CD14-positive monocyte (primary cell): ENCODE measurements around the gene MDN1. TPM values are rescaled to one million over a fixed set of nuclear protein-coding genes. Genes with fewer than 3 reads are reported as not detected.
A peak's percentile ranks its signal among the peaks of the same experiment; 100 is the strongest.
"Not testable (repeated sequence)": the region's sequence is repeated elsewhere in the genome, so short reads cannot be mapped to it uniquely, and the experiment has no call there.

Experiments used
- DNase-seq, 3 donors: peaks; one replicate each; pipeline ENCODE4 v3.0.0-alpha.2; 2011 to 2022
- H2AFZ ChIP-seq: 2 replicates; pipeline ENCODE4 v1.6.0; 2012; ENCODE audit warnings: mild to moderate bottlenecking, low read depth, low read length, inconsistent platforms; ENCODE audit not compliant: insufficient read depth, poor library complexity, severe bottlenecking
- H3K27ac ChIP-seq, 2 donors: 1 replicate in 1 of 2; 2 replicates in 1 of 2; pipeline ENCODE4 v1.5.1; 2012 to 2013; ENCODE audit warnings: low read length in 2 of 2, control low read depth in 1 of 2, inconsistent platforms in 1 of 2, low read depth in 1 of 2, mild to moderate bottlenecking in 1 of 2
- H3K27me3 ChIP-seq, 2 donors: one replicate each; pipeline versions ENCODE4 v1.6.0 to v1.6.1; 2011 to 2013; ENCODE audit warnings: low read length in 2 of 2; ENCODE audit not compliant: control insufficient read depth in 2 of 2, insufficient read depth in 2 of 2
- H3K36me3 ChIP-seq, 2 donors: replicated peaks in 1 of 2; 1 replicate in 1 of 2; 2 replicates in 1 of 2; pipeline versions ENCODE4 v1.5.1 to v1.6.1; 2012 to 2013; ENCODE audit warnings: low read length in 2 of 2, control low read depth in 1 of 2, inconsistent platforms in 1 of 2, mild to moderate bottlenecking in 1 of 2; ENCODE audit not compliant: insufficient read depth in 2 of 2, control insufficient read depth in 1 of 2
- H3K4me1 ChIP-seq, 2 donors: 1 replicate in 1 of 2; 2 replicates in 1 of 2; pipeline versions ENCODE4 v1.5.1 to v1.6.1; 2012 to 2013; ENCODE audit warnings: low read length in 2 of 2, control low read depth in 1 of 2, inconsistent platforms in 1 of 2, mild to moderate bottlenecking in 1 of 2, moderate library complexity in 1 of 2; ENCODE audit not compliant: insufficient read depth in 2 of 2, control insufficient read depth in 1 of 2
- H3K4me2 ChIP-seq: replicated peaks from 2 replicates; pipeline ENCODE3; 2012; ENCODE audit warnings: low read length, moderate library complexity, mild to moderate bottlenecking; ENCODE audit not compliant: poor library complexity, severe bottlenecking; ENCODE audit errors: extremely low read depth
- H3K4me3 ChIP-seq, 3 experiments: fragments of 200-600 bp in 1 of 3; sonication (generic) in 1 of 3; replicated peaks in 1 of 3; 1 replicate in 2 of 3; 2 replicates in 1 of 3; pipeline ENCODE4 v1.5.1; 2011 to 2013; ENCODE audit warnings: low read length in 3 of 3, mild to moderate bottlenecking in 3 of 3, control low read depth in 2 of 3, low read depth in 2 of 3, inconsistent platforms in 1 of 3, moderate library complexity in 1 of 3
- H3K79me2 ChIP-seq: 2 replicates; pipeline ENCODE4 v1.6.0; 2012; ENCODE audit warnings: mild to moderate bottlenecking, control low read depth, inconsistent platforms, low read length, moderate library complexity; ENCODE audit not compliant: insufficient read depth
- H3K9ac ChIP-seq: 2 replicates; pipeline ENCODE4 v1.6.0; 2017; ENCODE audit warnings: low read length, mild to moderate bottlenecking; ENCODE audit not compliant: insufficient read depth, poor library complexity, severe bottlenecking
- H3K9me3 ChIP-seq, 2 donors: replicated peaks in 1 of 2; 1 replicate in 1 of 2; 2 replicates in 1 of 2; pipeline versions ENCODE4 v1.5.1 to v1.6.1; 2012 to 2013; ENCODE audit warnings: low read length in 2 of 2, control low read depth in 1 of 2; ENCODE audit not compliant: control insufficient read depth in 1 of 2, insufficient read depth in 1 of 2
- H4K20me1 ChIP-seq: 2 replicates; pipeline ENCODE4 v1.6.0; 2012; ENCODE audit warnings: mild to moderate bottlenecking, low read length, control low read depth, moderate library complexity; ENCODE audit not compliant: insufficient read depth
- H3K27ac Mint-ChIP-seq, 7 donors: one replicate each; pipeline ENCODE4 v1.8.0; 2020; ENCODE audit warnings: mild to moderate bottlenecking in 7 of 7, mixed read lengths in 7 of 7, moderate library complexity in 6 of 7, inconsistent platforms in 2 of 7
- H3K27me3 Mint-ChIP-seq, 3 donors: one replicate each; pipeline ENCODE4 v1.8.0; 2021 to 2022; ENCODE audit warnings: low read depth in 3 of 3, mild to moderate bottlenecking in 3 of 3, mixed read lengths in 3 of 3, moderate library complexity in 3 of 3, inconsistent platforms in 1 of 3
- H3K36me3 Mint-ChIP-seq, 2 donors: one replicate each; pipeline ENCODE4 v1.8.0; 2020; ENCODE audit warnings: mixed read lengths in 2 of 2, inconsistent platforms in 1 of 2, mild to moderate bottlenecking in 1 of 2
- H3K4me1 Mint-ChIP-seq: one replicate; pipeline ENCODE4 v1.8.0; 2020; ENCODE audit warnings: mild to moderate bottlenecking, mixed read lengths
- H3K4me3 Mint-ChIP-seq, 2 donors: one replicate each; pipeline ENCODE4 v1.8.0; 2020; ENCODE audit warnings: mild to moderate bottlenecking in 2 of 2, mixed read lengths in 2 of 2, moderate library complexity in 1 of 2
- H3K9me3 Mint-ChIP-seq, 7 donors: one replicate each; pipeline ENCODE4 v1.8.0; 2020 to 2022; ENCODE audit warnings: mixed read lengths in 7 of 7, mild to moderate bottlenecking in 6 of 7, moderate library complexity in 6 of 7, inconsistent platforms in 2 of 7
- WGBS: methylation state at CpG from one replicate; pipeline ENCODE4 v1.1.5; 2013; ENCODE audit warnings: missing lambda C conversion rate; ENCODE audit not compliant: insufficient coverage; 5-methylcytosine and 5-hydroxymethylcytosine counted together
- intact Hi-C, 2 donors: fragments of 100-400 bp; cut with micrococcal nuclease; formaldehyde crosslinking; loops; one replicate each; pipeline versions ENCODE4 v1.15.0 to v1.15.1; 2023
- polyA plus RNA-seq, 3 donors: library from polyadenylated mRNA; depleted of rRNA in 1 of 3; unstranded in 2 of 3; stranded (reverse) in 1 of 3; fragments of 300-500 nt in 2 of 3; fragments of >200 nt in 1 of 3; fragmentation: Illumina TruSeq in 2 of 3; gene quantifications; 1 replicate in 2 of 3; 2 replicates in 1 of 3; pipeline ENCODE4 v1.2.3, GENCODE V29; 2012 to 2021
- TF ChIP-seq, protein P1 (sequence below): fragments of 200-600 bp; IDR thresholded peaks from one replicate; pipeline ENCODE4 v1.8.0; 2022; ENCODE audit warnings: antibody characterized with exemption, mild to moderate bottlenecking

The MDN1 gene
- polyA plus RNA-seq, 3 donors: 0.61 to 6.6 (median 1.8) TPM

DNA sequence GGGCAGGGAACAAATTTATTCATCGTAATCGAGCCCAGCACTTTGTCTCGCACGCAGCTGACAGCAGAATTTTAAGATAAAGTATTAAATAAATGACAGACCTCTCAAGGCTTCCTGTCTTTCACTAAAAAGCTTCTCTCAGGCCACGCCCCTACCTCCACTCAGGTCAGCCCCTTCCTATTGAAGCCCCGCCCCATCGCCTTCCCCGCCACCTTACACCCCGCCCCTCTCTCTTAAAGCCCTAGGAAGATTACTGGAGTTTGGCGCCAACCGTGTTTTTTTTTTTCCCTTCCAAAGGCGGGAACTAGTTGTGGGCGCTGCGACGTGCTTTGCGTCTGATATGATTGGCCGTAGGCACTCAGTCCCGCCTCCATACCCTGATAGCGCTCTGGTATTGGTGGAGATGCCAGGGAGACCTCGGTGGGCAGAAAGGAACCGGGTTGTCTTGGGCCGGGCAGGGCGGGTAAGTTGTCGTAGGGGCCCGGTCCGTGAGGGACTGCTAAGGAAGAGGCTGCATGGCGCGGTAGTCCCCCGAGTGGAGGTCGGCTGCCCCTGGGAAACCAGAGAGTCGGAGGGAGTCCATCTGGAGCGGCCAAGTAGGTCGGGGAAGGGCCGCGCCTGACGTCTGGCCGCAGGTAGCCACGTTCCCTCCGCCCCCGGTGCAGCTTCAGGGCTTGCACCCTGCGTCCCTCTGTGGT, 10.0 kb upstream of the MDN1 start, which contains the start of gene CASP8AP2:
Gene CASP8AP2, plus strand, starts transcription at position 409 of the 698 bp plus-strand sequence.
- H3K4me3 ChIP-seq: peak within 1 kb of the TSS; percentile 90 to 100 (median 94)
- H3K4me3 Mint-ChIP-seq: peak within 1 kb of the TSS; percentile 96 to 98
- peaks cover 13 to 19% of the 10 kb centered on the region in 2 donors for H3K36me3 Mint-ChIP-seq
- H3K36me3 ChIP-seq: peaks cover 10 to 11% of the 10 kb centered on the region in 2 donors
- peak within 1 kb of the TSS; percentile 88 for H3K4me2 ChIP-seq
- peaks cover 13 to 18% of the 10 kb centered on the region in 2 donors for H3K4me1 ChIP-seq
- peak within 1 kb of the TSS; percentile 82 for H3K9ac ChIP-seq
- peak within 1 kb of the TSS; percentile 76 to 94 for H3K27ac ChIP-seq
- H3K27me3 Mint-ChIP-seq: no peaks in the 10 kb centered on the region
- peaks cover 35% of the 10 kb centered on the region for H3K79me2 ChIP-seq
- H2AFZ ChIP-seq: peak within 1 kb of the TSS; percentile 99
- 0% methylated on average over 27 of the region's 41 CpGs for WGBS
- peak within 1 kb of the TSS; percentile 89 to 97 (median 96) for H3K27ac Mint-ChIP-seq
- H3K9me3 ChIP-seq: no peaks in the 10 kb centered on the region
- intact Hi-C loops: loop anchor here in 1 of 2 donors (10.0 kb wide), 2 partner anchors 755 to 865 kb away; partner anchors contain the start of genes MAP3K7 and RNGTT
- H3K9me3 Mint-ChIP-seq: no peaks in the 10 kb centered on the region
- H3K27me3 ChIP-seq: no peaks in the 10 kb centered on the region
- peaks cover 6% of the 10 kb centered on the region for H4K20me1 ChIP-seq
- peaks cover 10% of the 10 kb centered on the region for H3K4me1 Mint-ChIP-seq
- TF ChIP-seq, protein P1, sequence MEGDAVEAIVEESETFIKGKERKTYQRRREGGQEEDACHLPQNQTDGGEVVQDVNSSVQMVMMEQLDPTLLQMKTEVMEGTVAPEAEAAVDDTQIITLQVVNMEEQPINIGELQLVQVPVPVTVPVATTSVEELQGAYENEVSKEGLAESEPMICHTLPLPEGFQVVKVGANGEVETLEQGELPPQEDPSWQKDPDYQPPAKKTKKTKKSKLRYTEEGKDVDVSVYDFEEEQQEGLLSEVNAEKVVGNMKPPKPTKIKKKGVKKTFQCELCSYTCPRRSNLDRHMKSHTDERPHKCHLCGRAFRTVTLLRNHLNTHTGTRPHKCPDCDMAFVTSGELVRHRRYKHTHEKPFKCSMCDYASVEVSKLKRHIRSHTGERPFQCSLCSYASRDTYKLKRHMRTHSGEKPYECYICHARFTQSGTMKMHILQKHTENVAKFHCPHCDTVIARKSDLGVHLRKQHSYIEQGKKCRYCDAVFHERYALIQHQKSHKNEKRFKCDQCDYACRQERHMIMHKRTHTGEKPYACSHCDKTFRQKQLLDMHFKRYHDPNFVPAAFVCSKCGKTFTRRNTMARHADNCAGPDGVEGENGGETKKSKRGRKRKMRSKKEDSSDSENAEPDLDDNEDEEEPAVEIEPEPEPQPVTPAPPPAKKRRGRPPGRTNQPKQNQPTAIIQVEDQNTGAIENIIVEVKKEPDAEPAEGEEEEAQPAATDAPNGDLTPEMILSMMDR: no peak
- peak; percentile 95 to 98 (median 97) for DNase-seq

DNA sequence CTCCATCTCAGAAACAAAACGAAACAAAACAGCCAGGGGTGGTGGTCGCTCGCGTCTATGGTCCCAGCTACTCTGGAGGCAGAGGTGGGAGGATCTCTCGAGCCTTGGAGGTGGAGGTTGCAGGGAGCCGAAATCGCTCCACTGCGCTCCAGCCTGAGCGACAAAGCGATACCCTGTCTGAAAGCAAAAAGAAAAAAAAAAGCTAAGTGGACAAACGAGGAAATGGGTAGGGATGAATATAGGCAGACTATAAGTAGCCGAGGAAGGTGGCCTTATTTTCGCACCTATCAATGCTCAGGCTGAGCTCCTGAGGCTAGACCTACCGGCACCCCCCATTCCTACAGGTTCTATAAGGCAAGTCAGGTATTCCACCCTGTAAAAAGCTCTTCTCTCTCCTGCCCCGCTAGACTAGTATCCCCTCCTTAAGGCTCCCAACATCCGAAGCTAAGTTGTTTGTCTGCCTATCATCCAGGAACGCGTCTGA, 9.4 kb upstream of the MDN1 start:
- Histone ChIP-seq H3K9ac (peak overlapping the region; percentile 82), H3K4me2 (peak overlapping the region; percentile 88), H3K9me3 (no peaks in the 10 kb centered on the region), H2AFZ (peak overlapping the region; percentile 99), H3K36me3 (peaks cover 10 to 11% of the 10 kb centered on the region in 2 donors), H3K27ac (peak overlapping the region; percentile 76 to 94), H4K20me1 (peaks cover 6% of the 10 kb centered on the region), H3K79me2 (peaks cover 34% of the 10 kb centered on the region), H3K27me3 (no peaks in the 10 kb centered on the region), H3K4me3 (peak overlapping the region; percentile 90 to 100 (median 94)), H3K4me1 (peaks cover 13 to 18% of the 10 kb centered on the region in 2 donors)
- H3K4me3 Mint-ChIP-seq: peak overlapping the region; percentile 96 to 98
- H3K4me1 Mint-ChIP-seq: peaks cover 10% of the 10 kb centered on the region
- DNase-seq: peak in 1 of 3 donors; percentile 10
- H3K9me3 Mint-ChIP-seq: no peaks in the 10 kb centered on the region
- H3K27ac Mint-ChIP-seq: peak overlapping the region; percentile 89 to 97 (median 96)
- intact Hi-C loops: loop anchor here in 1 of 2 donors (10.0 kb wide), 1 partner anchor 864 kb away; the partner anchor contains the start of gene RNGTT
- H3K36me3 Mint-ChIP-seq: peaks cover 13 to 19% of the 10 kb centered on the region in 2 donors
- TF ChIP-seq, protein P1: no peak
- WGBS: under 1% methylated on average over 16 of the region's 18 CpGs
- H3K27me3 Mint-ChIP-seq: no peaks in the 10 kb centered on the region

DNA sequence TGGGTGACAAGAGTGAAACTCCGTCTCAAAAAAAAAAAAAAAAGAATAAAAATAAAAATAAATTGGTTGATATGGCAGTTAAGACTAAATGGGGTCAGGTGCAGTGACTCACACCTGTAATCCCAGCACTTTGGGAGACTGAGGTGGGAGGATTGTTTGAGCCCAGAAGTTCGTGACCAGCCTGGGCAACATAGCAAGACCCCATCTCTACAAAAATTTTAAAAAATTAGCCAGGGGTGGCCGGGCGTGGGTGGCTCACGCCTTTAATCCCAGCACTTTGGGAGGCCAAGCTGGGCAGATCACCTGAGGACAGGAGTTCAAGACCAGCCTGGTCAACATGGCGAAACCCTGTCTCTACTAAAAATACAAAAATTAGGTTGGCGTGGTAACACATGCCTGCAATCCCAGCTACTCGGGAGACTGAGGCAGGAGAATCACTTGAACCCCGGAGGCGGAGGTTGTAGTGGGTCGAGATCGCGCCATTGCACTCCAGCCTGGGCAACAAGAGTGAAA, 8.9 kb upstream of the MDN1 start:
- H3K27ac ChIP-seq: peak overlapping the region; percentile 76 to 94
- not testable (repeated sequence) for H3K4me1 Mint-ChIP-seq, H3K27me3 ChIP-seq, H3K9me3 ChIP-seq, H3K36me3 ChIP-seq, H3K9me3 Mint-ChIP-seq, H3K27me3 Mint-ChIP-seq, H4K20me1 ChIP-seq, DNase-seq
- peak overlapping the region; percentile 82 for H3K9ac ChIP-seq
- H3K4me1 ChIP-seq: peaks cover 13 to 18% of the 10 kb centered on the region in 2 donors
- intact Hi-C loops: loop anchor here in 1 of 2 donors (10.0 kb wide), 1 partner anchor 864 kb away; the partner anchor contains the start of gene RNGTT
- Mint-ChIP-seq H3K36me3 (peaks cover 12 to 17% of the 10 kb centered on the region in 2 donors), H3K27ac (peak overlapping the region; percentile 89 to 97 (median 96)), H3K4me3 (peak overlapping the region; percentile 96 to 98)
- 100% methylated on average over 1 of the region's 13 CpGs for WGBS
- peak overlapping the region; percentile 99 for H2AFZ ChIP-seq
- H3K4me3 ChIP-seq: peak overlapping the region; percentile 90 to 100 (median 94)
- peaks cover 29% of the 10 kb centered on the region for H3K79me2 ChIP-seq
- H3K4me2 ChIP-seq: peak overlapping the region; percentile 88
